GM21528 (cell line): ENCODE results near the gene CES3.

Experiments
- ATAC-seq: cut with Tn5 transposase; IDR thresholded peaks from one replicate; pipeline ENCODE4 v1.9.1; 2021; ENCODE audit warnings: mild to moderate bottlenecking, moderate library complexity; ENCODE audit not compliant: unreplicated experiment, low FRiP score

CES3 gene

DNA sequence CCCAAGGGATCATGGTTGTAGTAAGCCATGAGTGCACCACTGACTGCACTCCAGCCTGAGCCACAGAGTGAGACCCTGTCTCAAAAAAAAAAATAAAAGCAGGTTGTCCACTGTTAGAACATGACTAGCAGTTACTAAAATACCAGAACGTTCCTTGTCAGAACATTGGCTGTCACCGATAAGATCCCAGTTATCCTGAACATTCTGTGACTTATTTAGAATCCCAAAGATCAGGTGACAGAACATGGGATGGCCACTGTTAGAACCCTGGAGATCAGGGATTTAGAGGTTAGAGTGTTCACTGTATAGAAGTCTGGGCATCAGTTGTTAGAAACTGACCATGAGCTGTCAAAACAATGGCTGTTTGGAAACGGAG, 35.9 kb downstream of the CES3 start:
- no peak for ATAC-seq

DNA sequence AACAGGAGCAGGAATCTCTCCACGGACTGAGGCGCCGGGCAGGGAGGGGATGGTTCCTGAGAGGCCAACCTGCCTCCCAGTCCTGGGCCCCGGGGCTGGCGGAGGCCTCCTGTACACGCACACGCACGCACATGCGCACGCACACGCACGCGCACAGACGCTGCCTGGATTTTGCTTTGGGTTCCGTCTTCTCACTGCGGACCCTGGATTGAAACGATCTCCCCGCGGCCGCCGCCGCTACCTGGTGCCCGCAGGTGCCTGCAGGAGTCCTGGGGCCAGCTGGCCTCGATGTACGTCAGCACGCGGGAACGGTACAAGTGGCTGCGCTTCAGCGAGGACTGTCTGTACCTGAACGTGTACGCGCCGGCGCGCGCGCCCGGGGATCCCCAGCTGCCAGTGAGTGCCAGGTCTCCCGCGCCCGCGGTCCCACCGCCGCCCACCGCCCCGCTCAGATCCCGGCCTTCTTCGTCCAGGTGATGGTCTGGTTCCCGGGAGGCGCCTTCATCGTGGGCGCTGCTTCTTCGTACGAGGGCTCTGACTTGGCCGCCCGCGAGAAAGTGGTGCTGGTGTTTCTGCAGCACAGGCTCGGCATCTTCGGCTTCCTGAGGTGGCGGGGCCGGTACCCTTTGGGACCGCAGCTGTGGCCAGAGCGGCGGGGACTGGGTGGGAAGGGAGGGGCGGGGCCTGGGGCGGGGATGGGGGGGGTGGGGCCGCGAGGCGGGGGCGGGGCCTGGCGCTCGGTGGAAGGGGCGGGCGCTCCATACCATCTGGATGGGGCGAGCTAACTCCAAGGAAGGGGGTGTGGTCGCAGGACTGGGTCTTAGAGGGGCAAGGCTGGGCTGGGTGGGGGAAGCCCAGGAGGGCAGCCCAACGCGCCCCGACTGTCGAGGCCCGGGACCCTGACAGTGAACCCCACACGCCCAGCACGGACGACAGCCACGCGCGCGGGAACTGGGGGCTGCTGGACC, 39.6 kb downstream of the CES3 start:
- no peak for ATAC-seq

DNA sequence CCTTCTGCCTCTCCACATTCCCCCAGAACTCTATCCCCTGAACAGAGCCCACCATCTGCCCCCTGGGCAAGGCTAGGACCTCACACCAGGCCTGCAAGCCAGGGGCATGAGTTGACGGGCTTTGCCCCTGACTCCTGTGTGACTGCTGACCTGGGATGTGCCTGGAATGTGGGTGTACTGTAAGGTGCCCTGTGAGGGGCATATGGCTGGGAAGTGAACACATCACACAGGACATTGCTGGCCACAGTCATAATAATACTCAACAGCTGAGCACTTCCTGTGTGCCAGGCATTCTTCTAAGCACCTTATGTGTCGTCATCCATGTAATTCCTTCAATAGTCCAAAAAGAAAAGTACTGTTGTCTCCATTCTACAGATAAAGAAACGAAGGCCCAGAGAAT, 40.7 kb downstream of the CES3 start:
- ATAC-seq = no peak

DNA sequence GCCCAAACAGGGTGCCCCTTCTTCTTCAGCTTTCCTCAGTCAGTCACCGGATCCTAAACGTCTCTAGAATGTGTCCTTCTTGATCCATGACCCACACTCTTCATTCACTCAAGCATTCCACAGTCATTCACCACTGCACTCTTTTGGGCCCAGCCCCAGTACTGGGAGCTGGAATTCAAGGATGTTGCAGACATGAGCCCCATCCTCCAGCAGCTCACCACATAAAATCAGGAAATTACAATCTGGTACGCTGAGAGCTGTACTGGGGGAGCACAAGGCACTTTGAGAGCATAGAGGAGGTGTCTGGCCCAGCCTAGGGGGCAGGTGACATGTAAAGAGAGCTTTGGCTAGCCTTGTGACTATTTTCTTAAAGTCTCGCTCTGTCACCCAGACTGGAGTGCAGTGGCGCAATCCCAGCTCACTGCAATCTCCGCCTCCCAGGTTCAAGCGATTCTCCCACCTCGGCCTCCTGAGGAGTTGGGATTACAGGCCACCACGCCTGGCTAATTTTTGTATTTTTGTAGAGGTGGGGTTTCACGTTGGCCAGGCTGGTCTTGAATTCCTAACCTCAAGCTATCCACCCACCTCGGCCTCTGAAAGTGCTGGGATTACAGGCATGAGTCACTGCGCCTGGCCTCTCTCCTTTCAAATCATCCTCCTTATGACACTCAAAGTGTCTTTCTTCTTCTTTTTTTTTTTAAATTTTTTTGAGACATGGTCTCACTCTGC, 46.0 kb downstream of the CES3 start:
- ATAC-seq = no peak

DNA sequence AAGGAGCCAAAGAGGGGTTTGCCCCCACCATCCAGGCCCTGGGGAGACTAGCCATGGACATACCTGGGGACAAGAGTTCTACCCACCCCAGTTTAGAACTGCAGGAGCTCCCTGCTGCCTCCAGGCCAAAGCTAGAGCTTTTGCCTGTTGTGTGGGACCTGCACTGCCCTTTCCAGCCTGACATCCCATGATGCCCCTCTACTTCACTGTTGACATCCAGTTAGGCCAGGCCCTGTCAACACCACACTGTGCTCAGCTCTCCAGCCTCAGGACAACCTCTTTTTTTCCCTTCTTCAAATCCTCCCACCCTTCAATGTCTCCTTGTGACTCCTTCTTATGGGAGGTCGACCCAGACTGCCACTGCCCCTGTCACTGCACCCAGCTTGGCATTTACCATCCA, 48.1 kb downstream of the CES3 start:
- no peak for ATAC-seq

DNA sequence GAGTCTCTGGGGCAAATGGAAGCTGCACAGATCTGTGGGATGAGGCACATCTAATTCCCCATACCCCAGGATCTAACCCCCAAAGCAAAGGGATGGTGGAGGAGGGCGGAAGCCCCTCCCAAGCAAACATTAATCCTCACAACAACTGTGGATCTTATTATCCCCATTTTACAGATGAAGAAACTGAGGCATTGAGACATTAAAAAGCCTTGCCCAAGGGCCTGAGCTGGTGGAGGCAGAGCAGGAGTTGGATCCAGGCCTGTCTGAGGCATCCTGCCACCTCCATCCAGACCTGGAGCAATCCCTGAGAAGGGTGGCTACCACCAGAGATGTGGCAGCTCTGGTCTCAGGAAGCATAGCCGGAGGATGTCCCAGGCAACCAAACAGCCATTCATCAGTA, 50.2 kb downstream of the CES3 start:
- ATAC-seq = no peak

DNA sequence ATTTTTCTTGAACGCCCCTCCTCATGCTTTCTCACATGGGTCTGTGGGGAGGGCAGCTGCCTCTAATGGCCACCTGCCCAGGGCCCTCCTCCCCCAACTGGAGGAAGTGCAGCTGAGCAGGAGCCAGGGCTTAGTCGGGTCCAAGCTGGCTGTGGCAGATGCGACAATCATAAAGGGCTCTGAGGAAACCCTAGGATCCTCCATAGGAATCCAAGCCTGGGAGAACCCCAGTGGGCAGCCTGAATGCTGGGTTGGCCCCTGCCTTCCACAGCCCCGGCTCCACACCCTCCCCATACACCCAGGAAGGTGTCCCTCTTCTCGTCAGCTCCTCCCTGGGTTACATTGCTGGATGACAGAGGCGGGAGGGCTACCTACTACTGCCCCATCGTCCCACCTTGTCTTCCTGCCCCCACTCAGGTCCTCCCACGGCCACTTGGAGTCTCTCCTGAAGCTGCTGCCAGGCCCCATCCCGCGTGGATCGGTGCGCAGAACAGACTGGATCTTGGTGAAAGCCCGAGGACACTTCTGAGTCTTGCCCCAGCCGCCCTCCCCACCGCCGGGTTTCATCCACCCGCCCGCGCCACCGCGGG, 52.3 kb downstream of the CES3 start:
- ATAC-seq = no peak

DNA sequence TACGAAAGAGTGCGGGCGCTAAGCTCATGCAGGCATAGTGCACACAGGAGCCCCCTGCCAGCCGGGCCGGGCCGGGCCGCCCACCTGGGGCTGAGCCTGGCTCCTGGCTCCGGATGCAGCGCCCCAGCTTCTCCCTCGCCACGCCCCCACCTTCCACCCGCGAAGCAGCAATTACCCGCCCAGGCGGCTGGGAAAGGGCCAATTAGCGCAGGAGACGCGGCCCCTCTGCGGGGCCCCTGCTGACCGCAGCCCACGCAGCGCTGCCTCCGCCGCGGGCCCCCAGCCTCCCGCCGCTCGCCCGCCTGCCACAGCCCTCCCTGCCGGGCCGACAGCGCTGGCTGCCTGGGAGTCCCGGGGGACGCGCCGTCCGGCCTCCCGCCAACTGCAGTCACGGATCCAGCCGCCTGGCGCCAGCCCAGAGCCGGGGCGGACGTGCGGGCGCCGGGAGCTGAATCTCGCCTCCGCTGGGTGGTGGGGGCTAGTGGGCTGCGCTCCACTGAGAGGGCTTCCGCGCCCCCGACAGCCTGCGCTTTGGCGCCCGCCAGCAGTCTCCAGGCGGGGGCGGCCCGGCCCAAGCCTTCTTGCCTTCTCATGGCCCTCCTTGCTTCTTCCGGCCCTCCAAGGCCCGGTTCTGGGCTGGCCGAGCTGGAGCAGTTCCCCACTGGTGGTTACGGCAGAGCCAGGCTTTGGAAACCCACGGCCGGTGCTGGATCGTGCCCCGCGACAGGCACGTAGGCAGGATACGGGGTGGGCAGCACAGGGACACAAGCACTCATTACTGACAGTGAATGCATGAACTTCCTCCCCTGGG, 53.0 kb downstream of the CES3 start:
- no peak for ATAC-seq

DNA sequence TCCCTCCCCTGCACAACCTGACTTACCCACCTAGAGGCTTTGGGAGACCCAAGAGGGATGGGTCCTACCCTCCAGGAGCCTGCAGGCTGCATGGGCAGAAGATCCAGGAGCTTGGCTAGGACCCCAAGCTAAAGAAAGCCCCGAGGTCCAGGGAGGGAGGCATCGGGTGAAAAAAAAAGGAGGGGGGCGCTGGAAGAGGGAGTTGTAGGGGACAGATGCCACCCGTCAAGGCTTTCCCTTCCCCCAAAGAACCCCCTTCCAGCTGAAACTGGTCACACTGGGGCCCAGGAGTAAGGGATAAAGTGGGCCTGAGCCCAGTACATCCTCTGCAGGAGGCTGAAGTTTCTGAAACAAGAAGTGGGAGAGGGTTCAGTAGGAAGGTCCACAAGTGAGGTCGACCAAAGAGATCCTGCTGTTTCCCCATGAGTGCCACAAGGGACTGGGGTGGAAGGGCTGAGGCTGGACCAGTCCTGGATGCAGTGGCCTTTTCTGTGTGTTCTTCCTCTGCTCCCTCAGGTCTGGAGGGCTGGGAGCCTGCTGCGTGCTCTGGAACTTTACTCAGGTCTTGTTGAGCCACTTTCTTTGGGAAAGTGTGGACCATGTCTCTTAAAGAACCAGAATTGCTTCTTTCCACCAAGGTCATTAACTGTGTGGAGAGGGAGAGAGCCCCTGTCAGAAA, 53.7 kb downstream of the CES3 start:
- ATAC-seq = no peak

DNA sequence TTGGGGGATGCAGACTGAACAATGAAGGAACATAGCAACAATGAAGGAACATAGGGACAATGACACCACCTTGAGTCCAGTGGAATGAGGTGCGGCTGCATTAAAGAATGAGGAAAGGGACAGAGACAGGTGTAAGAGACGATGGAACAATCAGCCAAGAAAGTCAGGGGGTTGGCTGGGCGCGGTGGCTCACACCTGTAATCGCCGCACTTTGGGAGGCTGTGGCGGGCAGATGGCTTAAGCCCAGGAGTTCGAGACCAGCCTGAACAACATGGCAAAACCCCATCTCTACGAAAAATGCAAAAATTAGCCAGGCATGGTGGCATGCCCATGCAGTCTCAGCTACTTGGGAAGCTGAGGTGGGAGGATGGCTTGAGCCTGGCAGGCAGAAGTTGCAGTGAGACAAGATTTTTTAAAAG, 54.3 kb downstream of the CES3 start:
- no peak for ATAC-seq

DNA sequence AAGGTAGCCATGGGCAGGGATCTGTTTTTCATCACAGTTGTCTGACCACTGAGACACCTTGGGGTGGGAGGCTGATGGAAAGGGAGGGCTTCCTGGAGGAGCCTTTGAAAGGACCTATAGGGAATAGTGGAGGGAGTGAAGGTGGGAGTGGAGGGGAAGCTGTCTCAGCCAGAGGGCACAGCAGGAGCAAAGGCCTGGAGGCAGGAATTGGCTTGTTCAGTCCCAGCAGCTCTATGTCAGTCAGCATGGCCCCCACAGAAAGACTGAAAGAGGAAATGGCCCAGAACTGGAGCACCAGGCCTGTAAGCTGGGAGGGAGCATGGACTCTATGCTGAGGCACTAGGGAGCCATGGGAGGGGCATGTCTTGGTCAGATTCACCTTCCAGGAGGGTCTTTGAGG, 55.1 kb downstream of the CES3 start:
- ATAC-seq = no peak

DNA sequence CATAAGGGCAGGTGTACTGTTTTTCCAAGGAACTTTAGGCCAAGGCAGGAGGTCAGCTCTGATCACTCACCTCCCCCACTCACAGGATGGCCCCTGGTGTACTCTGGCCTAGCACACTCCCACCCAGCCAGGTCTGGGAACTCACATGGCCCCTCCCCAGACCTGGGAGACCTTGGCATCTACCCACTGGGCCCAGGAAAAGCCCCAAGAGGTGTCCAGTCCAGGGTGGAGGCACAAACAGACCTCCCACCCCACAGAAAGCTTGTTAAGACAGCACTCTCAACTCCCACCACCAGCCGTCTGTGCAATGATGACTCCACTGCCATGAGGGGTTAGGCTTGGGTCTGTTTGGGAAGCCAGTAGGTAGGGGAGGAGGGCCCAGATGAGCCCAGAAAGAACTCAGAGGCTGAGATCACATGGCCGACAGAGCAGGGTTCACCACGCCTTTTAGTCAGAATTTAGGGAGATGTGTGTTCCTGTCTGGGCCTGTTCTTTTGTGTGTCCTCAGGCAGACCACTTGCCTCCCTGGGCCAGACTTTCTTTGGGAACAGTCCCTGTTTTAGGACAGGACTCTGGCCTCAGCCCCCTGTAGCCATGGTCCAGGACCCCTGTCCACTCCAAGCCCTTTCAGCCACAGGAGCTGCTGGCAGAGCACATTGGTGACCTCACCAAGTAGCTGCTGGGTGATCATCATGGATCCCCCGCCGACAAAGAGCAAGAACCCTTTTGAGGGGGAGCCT, 55.8 kb downstream of the CES3 start:
- no peak for ATAC-seq

DNA sequence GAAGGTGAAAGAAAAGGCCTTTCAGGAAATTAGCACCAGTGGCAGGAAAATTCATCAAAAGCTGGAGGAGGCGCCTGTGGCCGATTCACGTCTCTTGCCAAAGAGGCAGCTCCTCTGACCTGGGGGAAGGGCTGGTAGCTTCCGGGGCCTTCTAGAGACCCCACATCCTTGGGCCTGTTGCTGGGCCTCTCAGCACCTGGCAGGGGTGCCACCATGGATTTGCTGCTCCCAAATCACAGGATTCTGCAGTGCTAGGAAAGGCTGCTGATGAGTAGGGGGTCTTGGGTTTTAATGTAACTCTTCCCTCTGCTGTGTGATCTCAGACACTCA, 56.3 kb downstream of the CES3 start:
- no peak for ATAC-seq

DNA sequence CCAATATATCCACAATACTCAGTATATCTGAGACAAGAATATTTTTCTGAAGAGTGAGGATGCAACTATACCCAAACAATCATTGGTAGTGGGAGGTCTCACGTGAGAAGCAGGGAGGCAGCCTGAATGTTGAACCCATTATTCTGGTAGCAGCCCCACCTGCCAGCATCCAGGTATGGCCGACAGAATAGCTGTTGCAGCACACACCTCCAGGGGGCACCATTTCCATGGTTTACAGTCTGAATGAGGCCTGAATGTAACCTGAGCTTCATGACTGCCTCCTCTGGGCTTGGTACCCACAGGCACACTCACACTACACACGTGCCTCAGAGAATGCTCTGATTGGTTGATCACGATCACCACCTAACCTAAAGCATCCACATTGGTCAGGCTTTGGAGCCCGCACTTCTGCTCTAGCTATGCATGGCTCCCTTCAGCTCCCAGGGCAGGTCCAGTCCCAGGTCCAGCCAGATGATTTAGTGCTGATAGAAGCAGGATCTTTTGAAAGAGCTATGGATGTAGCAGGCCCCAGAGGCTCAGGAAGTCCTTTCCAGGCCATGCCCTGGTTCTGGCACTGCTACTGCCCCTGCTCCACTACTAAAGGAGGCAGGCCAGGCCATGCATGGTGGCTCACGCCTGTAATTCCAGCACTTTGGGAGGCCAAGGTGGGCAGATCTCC, 56.9 kb downstream of the CES3 start:
- peak; percentile 69 for ATAC-seq

DNA sequence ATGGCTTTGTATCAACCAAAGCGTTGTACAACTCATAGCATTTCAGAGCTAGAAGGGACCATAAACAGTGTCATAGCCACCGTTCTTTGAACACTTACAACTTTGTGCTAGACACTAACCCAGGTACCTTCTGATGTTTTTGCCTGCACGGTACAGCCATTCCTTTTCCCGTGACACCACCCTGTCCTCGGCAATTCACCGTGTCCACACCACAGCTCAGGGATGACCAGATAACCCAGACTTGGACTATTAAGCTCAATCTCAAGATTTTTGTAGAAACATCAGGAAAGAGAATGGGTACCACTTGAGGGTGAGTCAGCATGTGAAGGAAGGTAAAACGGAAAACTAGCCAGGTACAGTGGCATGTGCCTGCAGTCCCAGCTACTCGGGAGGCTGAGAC, 58.1 kb downstream of the CES3 start:
- no peak for ATAC-seq

DNA sequence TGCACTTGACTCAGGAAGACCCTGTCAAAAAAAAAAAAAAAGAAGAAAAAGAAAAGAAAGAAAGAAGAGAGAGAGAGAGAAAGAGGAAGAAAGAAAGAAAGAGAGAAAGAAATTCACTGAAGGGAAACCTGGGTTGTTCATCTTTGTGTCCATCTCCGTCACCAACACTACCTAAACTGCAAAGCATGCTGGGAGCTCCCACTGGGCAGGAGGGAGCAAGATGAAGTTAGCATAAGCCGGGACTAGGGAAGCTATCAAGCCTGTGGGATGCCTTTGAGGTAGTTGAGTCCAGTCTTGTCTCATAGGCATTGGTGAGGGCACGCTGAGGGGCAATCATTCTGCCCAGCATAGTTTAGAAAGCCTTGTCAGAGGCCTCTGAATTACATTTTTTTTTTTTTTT, 60.3 kb downstream of the CES3 start:
- no peak for ATAC-seq

DNA sequence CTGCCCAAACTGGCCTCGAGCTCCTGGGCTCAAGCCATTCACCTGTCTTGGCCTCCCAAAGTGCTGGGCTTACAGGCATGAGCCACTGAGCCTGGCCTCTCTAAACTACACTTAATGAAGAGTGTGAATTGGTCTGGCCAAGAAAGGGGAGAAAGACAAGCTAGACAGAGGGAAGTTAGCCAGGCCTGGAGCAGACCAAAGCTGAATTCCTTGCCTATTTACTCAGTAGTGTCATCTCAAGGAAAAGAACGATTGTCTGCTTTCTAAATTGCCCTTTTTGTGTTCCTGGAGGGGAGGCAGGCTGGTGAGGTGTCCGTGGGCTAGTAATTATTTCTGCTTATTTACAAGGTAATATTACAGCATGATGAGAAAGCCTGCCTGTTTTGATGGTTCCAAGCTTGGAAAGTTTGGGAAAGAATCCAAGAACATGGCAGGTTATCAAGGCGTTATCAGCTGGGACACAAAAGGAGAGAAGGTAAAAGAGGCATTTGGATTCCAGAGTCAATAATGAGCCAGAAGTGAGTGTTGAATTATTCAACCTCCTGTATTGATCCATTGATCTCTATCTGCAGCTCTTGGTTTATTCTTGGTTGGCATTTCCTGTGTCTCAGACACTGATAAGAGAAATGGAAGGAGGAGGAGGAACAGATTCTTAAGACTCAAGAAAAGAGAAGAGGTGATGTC, 61.6 kb downstream of the CES3 start:
- no peak for ATAC-seq

DNA sequence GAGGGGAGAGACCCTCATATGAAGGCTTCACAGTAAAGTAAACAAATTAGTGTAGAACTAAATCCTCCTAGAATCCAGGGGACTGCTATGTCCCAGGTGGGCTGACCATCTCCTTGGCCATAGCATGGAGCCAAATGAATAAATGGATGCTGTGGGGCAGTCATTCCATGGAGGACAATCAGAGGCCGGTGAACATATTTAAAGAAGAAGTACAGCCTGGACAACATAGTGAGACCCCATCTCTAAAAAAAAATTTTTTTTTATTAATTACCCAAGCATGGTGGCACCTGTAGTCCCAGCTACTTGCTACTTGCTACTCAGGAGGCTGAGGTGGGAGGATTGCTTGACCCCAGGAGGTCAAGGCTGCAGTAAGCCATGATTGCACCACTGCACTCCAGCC, 62.6 kb downstream of the CES3 start:
- no peak for ATAC-seq
